ENCODE measurements around the gene DDIT4. TPM values are rescaled to one million over a fixed set of nuclear protein-coding genes. Genes with fewer than 3 reads are reported as not detected.

Gene DDIT4
- total RNA-seq, 4 donors from 2014 or later, result 300 to 414 (median 333) TPM

DNA sequence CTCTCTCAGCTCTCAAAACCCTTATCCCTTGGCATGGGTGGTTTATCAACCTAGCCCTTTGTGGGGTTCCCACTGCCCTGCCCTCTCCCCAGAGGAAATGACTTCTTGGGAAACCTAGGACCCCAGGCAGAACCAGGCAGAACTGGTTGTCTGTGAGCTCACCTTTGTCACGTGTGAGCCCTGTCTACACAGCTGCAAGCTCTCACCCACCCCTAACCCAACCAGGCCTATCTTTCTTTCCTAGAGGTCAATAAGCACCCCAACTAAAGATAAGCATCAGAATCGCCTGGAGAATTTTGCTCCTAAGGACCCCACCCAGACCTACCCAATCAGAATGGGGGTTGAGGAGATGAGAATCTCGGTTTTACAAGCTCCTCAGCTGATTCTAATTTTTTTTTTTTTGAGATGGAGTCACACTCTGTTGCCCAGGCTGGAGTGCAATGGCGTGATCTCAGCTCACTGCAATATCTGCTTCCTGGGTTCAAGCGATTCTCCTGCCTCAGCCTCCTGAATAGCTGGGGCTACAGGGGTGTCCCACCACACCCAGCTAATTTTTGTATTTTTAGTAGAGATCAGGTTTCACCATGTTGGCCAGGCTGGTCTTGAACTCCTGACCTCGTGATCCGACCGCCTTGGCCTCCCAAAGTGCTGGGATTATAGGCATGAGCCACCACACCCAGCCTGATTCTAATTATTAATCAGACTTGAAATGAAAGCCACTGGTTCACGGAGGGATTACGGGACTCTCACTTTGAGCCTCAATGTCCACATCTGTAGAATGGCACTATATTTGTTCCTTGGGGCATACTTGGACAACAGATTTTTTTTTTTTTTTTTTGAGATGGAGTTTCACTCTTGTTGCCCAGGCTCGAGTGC is 7.5 kb upstream of the DDIT4 start:
- TF ChIP-seq, protein P1, sequence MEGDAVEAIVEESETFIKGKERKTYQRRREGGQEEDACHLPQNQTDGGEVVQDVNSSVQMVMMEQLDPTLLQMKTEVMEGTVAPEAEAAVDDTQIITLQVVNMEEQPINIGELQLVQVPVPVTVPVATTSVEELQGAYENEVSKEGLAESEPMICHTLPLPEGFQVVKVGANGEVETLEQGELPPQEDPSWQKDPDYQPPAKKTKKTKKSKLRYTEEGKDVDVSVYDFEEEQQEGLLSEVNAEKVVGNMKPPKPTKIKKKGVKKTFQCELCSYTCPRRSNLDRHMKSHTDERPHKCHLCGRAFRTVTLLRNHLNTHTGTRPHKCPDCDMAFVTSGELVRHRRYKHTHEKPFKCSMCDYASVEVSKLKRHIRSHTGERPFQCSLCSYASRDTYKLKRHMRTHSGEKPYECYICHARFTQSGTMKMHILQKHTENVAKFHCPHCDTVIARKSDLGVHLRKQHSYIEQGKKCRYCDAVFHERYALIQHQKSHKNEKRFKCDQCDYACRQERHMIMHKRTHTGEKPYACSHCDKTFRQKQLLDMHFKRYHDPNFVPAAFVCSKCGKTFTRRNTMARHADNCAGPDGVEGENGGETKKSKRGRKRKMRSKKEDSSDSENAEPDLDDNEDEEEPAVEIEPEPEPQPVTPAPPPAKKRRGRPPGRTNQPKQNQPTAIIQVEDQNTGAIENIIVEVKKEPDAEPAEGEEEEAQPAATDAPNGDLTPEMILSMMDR (IDR thresholded peaks at IDR 0.05; ENCODE audit: low read depth), result no peak

DNA sequence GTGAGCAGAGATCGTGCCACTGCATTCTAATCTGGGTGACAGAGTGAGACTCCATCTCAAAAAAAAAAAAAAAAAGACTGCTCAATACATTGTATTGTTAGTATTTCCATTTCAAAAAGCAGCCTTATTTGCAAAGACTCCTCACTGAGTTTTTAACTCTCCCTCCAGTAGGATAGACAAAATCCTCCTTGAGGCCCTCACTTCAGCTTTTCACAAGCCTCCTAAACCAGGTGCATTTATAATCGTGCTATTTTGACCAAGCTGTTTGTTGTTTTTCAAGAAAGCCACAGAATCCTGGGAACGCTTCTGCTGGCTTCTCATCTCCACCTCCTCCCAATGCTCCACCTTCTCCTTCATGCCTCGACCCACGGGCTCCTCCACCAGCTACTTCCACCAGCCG is 6.3 kb upstream of the DDIT4 start:
- TF ChIP-seq, protein P1 (IDR thresholded peaks at IDR 0.05; ENCODE audit: low read depth), result no peak

DNA sequence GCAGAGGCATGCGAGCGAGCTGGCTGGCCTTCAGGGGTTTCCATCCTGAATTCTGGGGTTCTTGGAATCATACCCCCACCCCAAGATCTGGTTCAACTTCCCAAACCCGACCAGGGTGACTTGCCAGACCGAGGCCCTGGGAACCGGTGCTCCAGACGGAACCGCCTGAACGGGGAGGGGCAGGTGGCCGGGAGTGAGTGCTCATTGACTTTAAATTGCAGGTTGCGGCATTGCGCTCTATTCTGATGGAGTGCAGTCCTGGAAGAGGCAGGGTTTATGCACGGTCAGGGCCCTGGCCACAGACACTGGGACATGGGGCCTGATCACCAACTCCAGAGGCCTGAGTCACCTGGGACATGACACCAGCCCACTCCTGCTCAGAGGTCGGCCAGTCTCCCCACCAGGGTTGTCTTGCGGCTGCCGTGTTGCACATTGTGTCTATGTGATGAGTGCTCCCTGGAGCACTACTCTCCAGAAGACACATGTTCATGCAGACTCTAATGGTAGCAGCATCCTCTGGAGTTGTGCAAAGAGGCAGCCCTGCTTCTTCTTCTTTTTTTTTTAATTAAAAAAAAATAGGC is 5.8 kb upstream of the DDIT4 start:
- TF ChIP-seq, protein P1 (IDR thresholded peaks at IDR 0.05; ENCODE audit: low read depth), result no peak

DNA sequence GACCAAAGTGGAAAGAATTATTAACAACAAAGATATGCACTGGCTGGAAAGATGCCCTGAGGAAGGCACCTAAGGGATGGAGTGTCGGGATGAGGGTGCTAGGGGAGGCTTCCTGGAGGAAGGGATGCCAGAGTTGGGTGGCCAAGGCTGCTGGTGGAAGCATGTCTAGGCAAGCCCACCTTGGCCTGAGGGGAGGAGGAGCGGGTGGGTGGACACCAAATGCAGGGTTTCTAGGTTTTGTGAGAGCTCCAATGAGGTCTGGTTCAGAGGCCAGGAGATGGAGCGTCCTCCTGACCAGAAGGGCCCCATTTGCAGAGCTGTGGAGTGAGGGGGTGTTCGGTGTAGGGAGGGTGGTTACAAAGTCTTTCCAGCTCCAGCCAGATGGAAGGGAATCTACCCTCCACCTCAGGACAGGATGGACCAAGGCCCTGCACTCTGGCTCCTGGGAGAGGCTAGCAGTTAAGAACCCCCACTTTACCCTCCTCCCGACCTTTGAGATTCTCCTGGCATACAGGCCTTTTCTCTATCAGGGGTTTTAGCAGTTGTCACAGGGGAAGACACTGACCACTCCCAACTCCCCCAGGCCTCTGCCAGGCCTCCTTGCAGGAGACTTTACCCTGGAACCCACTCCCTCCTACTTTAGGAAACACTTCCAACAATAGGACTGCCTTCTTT is 3.0 kb upstream of the DDIT4 start:
- TF ChIP-seq, protein P1 (IDR thresholded peaks at IDR 0.05; ENCODE audit: low read depth), result no peak

DNA sequence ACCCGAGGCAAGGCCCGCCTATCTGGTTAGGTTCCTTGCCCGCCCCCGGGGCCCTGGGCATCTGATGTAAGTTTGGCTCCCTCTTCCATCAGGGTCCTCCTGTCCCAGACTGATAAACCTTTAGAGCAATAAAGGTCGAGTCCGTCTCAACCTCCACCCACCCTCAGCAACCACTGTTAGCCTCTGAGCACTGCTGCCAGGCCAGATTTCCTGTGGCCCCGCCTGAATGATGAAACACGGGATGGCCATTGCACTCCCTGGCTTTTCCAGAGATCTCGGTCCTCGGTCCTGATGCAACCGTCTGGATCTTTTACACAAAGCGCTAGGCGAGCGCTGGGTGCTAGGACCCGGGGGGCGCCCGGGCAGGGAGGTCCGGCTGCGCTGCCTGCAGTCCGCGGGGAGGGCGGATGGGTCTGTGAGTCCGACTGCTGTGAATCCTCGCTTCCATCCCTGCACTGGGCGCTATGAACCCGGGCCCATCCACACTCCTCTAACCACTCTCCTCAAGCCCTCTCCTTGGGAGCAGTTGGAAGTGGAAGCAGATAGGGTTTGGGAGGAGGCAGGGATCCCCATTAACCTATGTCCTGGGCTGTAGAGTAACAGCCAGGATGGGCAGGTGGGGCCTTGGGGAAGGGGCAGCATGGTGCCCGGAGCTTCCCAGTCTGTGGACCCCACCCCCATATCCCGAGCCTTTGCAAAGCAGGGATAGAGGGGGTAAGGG is 875 bp upstream of the DDIT4 start:
- TF ChIP-seq, protein P1 (IDR thresholded peaks at IDR 0.05; ENCODE audit: low read depth), result no peak

DNA sequence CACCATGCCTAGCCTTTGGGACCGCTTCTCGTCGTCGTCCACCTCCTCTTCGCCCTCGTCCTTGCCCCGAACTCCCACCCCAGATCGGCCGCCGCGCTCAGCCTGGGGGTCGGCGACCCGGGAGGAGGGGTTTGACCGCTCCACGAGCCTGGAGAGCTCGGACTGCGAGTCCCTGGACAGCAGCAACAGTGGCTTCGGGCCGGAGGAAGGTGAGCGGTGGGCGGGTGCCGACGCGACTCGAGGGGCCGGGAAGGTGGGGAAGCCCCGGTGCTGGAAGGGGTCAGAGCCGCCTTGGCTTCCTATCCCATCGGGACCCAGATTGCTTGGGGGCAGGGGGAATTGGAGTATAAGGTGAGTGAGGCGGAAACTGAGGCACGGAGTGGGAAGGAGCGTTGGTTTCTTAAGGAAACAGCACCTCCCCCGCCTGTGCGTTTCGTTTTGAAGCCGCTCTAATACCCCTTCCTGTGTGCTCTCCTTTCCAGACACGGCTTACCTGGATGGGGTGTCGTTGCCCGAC is 547 bp downstream of the DDIT4 start:
- TF ChIP-seq, protein P1 (IDR thresholded peaks at IDR 0.05; ENCODE audit: low read depth), result no peak
